Keratinocyte (primary cell): ENCODE data around the gene SLC39A5.

Source experiments
- CTCF ChIP-seq, 3 experiments: IDR thresholded peaks in 1 of 3; conservative IDR thresholded peaks in 1 of 3; optimal IDR thresholded peaks in 1 of 3; 2 replicates in 2 of 3; 3 replicates in 1 of 3; pipeline versions ENCODE3 to v1.5.1; 2011; ENCODE audit warnings: low read length in 3 of 3, mild to moderate bottlenecking in 3 of 3, moderate library complexity in 2 of 3, control low read depth in 1 of 3, inconsistent platforms in 1 of 3; ENCODE audit not compliant: insufficient read depth in 2 of 3; ENCODE audit errors: extremely low read depth in 1 of 3
- EZH2 ChIP-seq: IDR thresholded peaks from one replicate; pipeline ENCODE4 v1.6.1; 2012; ENCODE audit warnings: inconsistent platforms, mild to moderate bottlenecking, low read length, moderate library complexity

GRCh38 chr12:56229082-56229481 is 769 bp upstream of the SLC39A5 start:
- TF ChIP-seq CTCF (optimal IDR thresholded peaks at IDR 0.05 in 1 of 3, IDR thresholded peaks at IDR 0.05 in 1 of 3, conservative IDR thresholded peaks at IDR 0.05 in 1 of 3; ENCODE audit: extremely low read depth in 1 of 3, insufficient read depth in 2 of 3, low read length in 3 of 3) (no peak), EZH2 (no peak)
